H54 (cell line): ENCODE data around the gene ANKRD33B.
"Not testable (repeated sequence)": the region's sequence is repeated elsewhere in the genome, so short reads cannot be mapped to it uniquely, and the experiment has no call there.

Experiments used
- DNase-seq: peaks from one replicate; pipeline ENCODE4 v3.0.0; 2011; ENCODE audit warnings: low spot score, mixed read lengths; ENCODE audit not compliant: insufficient read length
- FAIRE-seq: peaks from 3 replicates; lab custom pipeline; 2011; peaks lifted over from hg19 to GRCh38; lab: Jason Lieb, UNC
- POLR2A ChIP-seq: IDR thresholded peaks from 2 replicates; pipeline ENCODE4 v1.6.1; 2011; ENCODE audit warnings: low read depth, mild to moderate bottlenecking, low read length

ANKRD33B gene

DNA sequence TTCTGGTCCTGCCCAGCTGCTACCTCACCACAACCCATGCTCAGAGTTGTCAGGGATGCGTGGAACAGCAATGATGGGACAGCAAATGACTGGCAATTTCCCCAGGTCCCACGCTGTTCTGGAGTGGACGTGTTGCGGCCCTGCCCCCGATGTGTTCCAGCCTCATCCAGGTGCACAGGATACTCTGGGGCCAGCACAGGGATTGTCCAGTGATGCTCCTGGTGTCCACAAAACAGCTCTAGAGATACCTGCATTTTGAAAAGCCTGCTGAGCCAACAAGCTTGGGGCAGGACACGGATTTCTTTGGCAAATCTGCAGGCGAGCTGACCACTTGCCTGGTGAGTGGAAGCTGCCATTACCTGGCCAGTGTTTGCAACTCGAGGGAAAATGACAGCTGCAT lies 88.7 kb downstream of the ANKRD33B start:
- no peak for TF ChIP-seq POLR2A
- FAIRE-seq: no peak
- DNase-seq: no peak

DNA sequence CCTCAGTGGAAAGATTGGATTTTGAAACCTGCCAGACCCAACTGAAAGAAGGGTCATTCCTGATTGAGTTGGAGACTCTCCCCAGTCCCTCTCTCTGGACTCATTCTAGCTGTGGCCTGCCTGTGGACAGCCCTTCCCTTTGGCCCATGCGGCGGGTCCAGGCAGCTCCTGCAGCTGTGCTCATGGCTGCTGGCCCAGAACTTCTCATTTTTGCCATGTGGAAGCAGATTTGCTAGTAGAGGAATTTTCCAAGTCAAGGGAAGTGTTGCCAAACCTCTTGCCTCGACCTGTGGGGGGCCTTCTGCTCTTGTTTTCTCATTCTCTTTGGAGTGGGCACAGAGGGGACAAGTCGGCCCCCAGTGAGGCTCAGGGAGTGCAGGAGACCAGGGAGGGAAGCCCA lies 89.2 kb downstream of the ANKRD33B start:
- DNase-seq: no peak
- FAIRE-seq: no peak
- TF ChIP-seq POLR2A: no peak

- no peak for FAIRE-seq
- TF ChIP-seq POLR2A: no peak
- DNase-seq: no peak
Observed at GRCh38 chr5:10653751-10654400, 90.0 kb downstream of the ANKRD33B start.

DNA sequence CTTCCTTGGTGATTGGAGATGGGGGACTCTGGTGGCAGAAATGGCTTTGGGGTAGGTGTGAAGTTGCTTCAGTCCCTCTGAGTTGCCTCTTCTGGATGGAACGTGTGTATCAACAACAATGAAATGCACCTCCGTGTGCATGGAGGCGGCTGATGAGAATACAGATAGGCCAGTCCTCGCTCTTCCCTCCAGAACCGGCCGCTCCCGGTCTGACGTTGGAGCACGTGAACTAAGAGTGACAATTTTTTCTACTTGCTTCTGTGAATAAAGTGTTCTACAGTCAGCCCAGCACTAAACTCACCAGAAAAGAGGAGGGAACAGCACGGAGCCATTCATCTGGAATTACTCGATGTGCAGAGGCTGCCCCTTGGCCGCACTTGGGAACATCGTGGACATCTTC lies 90.7 kb downstream of the ANKRD33B start:
- no peak for DNase-seq
- TF ChIP-seq POLR2A: no peak
- FAIRE-seq: no peak

DNA sequence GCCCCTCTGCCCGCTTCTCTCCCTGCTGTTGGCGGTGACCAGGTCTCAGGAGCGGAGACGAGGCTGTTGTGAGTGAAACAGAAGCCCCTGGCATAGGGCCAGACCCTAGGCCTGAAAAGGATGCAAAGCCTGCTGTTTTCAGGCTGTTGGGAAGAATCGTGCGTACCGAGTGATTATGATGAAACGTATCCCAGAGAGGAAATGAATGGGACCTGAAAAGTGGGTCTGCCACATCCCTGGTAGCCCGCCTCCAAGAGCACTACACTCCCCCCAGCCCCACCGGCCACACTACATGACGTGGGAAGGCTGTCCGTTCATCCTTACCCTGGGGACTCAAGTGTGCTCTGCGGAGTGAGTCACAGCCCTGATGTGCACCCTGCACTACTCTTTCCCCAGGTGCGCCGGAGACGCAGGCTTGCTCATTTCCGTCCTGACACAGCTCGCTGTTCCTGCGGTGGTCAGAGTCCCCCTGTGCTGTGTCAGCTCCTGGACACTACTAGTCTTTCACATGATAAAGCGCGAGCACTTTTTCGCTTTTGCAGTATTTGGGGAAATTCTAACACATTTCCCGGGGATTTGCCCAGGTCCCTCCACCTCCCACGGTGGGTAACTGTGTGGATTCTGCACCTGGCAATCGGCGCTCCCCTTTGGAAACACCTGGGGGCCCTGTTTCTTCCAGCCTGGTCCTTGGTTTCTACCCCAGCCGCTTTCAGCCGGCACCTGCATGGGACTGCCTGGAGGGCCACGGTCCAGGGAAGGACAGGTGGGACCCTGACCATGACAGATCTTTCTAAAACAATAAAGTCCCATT lies 91.5 kb downstream of the ANKRD33B start:
- no peak for FAIRE-seq
- no peak for TF ChIP-seq POLR2A
- no peak for DNase-seq

GRCh38 chr5:10655972-10656830 lies 92.3 kb downstream of the ANKRD33B start:
- FAIRE-seq (no peak), DNase-seq (peak; percentile 38)
- no peak for TF ChIP-seq POLR2A

GRCh38 chr5:10658265-10658664 lies 94.4 kb downstream of the ANKRD33B start:
- FAIRE-seq: no peak
- TF ChIP-seq POLR2A: no peak

GRCh38 chr5:10660135-10660534 lies 96.3 kb downstream of the ANKRD33B start:
- no peak for TF ChIP-seq POLR2A
- no peak for FAIRE-seq
- no peak for DNase-seq

More at GRCh38 chr5:10658265-10658664, 94.4 kb downstream of the ANKRD33B start:
- no peak for DNase-seq

GRCh38 chr5:10660720-10661387 lies 97.0 kb downstream of the ANKRD33B start:
- FAIRE-seq (no peak), DNase-seq (no peak)
- no peak for TF ChIP-seq POLR2A

- DNase-seq (no peak), FAIRE-seq (no peak)
- no peak for TF ChIP-seq POLR2A
Observed at GRCh38 chr5:10661401-10661800, 97.5 kb downstream of the ANKRD33B start.

GRCh38 chr5:10662083-10662482 lies 98.2 kb downstream of the ANKRD33B start:
- FAIRE-seq: no peak
- no peak for DNase-seq
- TF ChIP-seq POLR2A: no peak

DNA sequence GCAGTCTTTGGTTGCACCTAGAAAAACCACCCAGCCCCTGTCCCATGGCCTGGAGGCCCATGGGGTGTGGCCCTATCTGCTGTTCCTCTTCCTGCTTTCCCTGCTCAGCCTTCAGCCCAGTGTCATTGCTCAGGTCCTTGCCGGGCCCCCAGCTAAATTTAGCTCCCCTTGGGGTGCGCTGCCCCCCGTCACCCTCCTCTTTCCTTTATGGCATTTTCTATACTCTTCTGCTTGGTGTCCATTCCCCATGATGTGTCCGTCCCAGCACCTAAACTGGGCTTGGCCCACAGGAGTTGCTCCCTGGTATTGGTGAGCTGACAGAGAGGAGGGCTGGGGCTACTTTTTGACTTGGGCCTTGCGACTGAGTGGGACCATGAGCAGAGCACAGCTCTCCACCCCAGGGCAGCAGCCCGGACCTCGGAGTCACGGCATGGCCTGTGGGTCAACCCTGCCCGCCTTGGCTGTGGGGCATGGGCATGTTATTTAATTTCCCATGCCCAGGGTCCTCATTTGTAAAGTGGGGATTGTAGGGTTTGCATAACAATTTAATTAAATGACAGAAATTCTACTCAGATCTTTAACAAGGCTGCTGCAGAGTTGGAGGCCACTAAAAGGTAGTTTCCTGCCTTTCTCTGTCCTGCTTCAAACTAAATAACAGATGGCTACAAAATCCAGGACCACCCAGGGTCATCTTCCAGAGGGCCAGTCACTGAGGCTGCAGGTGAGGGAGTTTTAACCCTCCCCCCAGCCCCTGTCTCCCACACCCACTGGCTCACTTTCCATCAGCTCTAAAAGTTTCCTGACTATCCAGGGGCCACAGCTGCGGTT lies 99.0 kb downstream of the ANKRD33B start:
- TF ChIP-seq POLR2A: no peak
- FAIRE-seq: no peak
- no peak for DNase-seq

DNA sequence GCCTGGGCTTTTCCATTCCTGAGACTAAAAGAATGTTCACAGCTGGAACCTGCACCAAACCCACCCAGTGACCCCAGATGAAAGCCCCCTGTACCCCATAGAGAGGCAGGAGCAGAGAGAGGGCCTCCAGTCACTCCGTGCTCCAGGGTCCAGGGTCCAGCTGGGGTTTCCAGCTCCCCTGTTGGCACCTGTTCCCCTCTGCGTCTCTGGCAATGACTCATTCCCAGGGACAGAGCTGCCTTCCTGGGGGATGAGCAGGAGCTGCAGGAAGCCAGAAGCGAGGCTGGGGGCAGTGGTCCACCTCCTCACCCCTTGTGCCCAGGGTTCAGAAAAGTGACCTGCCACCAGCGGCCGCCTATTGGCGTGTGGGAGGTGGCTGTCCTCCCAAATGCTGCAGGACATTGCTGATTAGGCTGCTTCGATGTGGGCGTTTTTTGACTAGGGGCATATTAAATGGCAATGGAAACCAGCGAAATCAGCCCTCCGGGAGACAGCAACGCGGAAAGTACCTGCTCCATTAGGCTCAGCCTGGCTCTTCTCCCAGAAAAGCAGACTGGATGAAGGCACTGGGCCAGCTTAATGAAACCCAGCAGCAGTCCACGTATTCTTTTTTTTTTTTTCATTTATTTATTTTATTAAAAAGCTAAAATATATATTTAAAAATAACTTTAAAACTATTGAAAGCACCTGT lies 99.8 kb downstream of the ANKRD33B start:
- FAIRE-seq: no peak
- peak; percentile 79 for DNase-seq

DNA sequence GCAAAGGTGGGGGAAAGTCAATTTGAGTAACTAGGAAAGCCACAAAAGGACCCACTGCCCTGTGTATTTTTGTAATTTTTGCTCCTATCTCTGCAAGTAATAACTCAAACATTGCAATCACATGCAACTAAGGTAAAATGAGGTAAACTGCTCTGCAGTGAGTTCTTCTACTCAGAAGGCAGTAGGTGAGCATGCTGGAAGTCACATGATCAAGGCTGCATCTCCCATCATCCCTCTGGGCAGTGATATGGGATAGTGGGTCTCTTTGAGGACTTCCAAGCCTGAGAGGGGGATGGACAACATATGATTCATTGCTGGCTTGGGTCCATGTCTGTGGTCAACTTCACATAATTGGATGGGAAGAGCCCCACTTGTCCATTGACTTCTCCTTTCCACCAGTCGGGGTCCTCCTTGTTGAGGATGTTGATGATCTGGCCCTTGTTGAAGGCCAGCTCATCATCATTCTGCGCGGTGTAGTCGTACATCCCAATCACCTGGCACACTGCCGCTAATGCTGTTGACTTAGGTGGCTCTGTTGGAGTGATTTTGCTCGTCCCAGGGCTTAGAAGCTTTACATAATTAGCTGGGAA lies 100.4 kb downstream of the ANKRD33B start:
- DNase-seq: not testable (repeated sequence)
- peak; percentile 36 for FAIRE-seq

More for the DNA sequence above, 99.8 kb downstream of the ANKRD33B start:
- TF ChIP-seq POLR2A: no peak
